ENCODE data around the gene AATF.

AATF gene

GRCh38 chr17:37100231-37100630 is 151.5 kb downstream of the AATF start:
- ChIA-PET POLR2A (ENCODE audit: low non-redundant PET) (no interaction called here), CTCF (no interaction called here)
- H3K27ac ChIP-seq = no peak overlapping the region
- DNase-seq (ENCODE audit: low spot score) = no peak
- TF ChIP-seq CTCF (conservative IDR thresholded peaks at IDR 0.05; ENCODE audit: low read depth) = no peak

DNA sequence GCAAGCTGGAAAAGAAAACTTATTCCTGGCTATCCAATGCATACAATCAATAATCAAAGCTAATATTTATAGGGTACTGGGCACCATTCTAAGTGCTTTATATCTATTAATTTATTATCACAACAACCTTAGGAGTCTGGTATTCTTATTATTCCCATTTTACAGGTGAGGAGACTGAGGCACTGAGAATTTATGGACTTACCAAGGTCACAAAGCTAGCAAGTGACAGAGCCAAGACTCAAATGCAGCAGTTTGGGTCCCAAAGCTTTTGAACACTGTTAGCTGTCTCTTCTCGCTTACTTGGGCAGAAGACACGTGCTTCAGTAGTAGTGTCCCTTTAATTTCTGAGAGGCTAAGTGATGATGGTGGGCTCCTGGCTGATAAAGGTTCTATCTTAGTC is 152.6 kb downstream of the AATF start:
- TF ChIP-seq CTCF (conservative IDR thresholded peaks at IDR 0.05; ENCODE audit: low read depth) = no peak
- no peak for DNase-seq (ENCODE audit: low spot score)
- CTCF ChIA-PET = no interaction called here
- H3K27ac ChIP-seq = no peak overlapping the region
- POLR2A ChIA-PET (ENCODE audit: low non-redundant PET) = no interaction called here

GRCh38 chr17:37103231-37103630 is 154.5 kb downstream of the AATF start:
- POLR2A ChIA-PET (ENCODE audit: low non-redundant PET) = no interaction called here
- CTCF ChIA-PET = no interaction called here
- no peak overlapping the region for H3K27ac ChIP-seq
- no peak for DNase-seq (ENCODE audit: low spot score)
- no peak for TF ChIP-seq CTCF (conservative IDR thresholded peaks at IDR 0.05; ENCODE audit: low read depth)

DNA sequence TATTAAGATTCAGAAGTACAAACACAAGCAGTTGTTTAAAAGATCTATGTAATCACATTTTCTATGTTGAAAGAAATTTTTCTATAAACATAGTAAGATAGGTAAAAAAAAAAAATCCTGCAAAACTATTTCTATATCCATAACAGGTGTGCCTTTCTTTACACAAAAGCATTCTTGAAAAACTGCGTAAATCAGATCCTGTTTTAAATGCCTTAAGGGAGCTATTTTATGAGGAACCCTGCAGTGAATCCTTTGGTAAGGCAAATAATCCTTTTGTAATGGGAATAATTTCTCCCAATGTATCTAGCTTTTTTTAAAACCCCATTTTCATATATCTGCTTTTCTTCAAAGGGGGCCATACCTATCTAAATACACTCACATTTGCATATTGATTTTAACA is 157.3 kb downstream of the AATF start:
- POLR2A ChIA-PET (ENCODE audit: low non-redundant PET) = no interaction called here
- no peak for DNase-seq (ENCODE audit: low spot score)
- CTCF ChIA-PET = interaction anchor here (0.6 kb wide), 1 partner anchor 481 kb away, joined by 5 read pairs; no protein-coding TSS in a partner anchor
- no peak overlapping the region for H3K27ac ChIP-seq
- TF ChIP-seq CTCF (conservative IDR thresholded peaks at IDR 0.05; ENCODE audit: low read depth) = no peak
